HCT116 (cell line): ENCODE measurements around the gene CNDP1. TPM values are rescaled to one million over a fixed set of nuclear protein-coding genes. Genes with fewer than 3 reads are reported as not detected.

Experiments
- ATAC-seq: fragments of 200-7000 bp; cut with Tn5 transposase; 2 replicates; pipeline ENCODE4 v1.9.1; 2020; ENCODE audit warnings: mild to moderate bottlenecking, moderate library complexity
- BruUV-seq: library from RNA; stranded (reverse); fragments of 400-500 nt; replicated peaks from 2 replicates; lab custom pipeline; 2021; lab: Mats Ljungman, UMichigan
- CTCF ChIA-PET: fragments of 300-600 bp; sonication (Branson Sonifier 250); formaldehyde crosslinking; loops from one replicate; lab custom pipeline; 2021; ENCODE audit warnings: antibody characterized with exemption; lab: Charles Lee
- POLR2A ChIA-PET: fragments of 300-600, 350-600 bp; sonication (Branson Sonifier 250); formaldehyde crosslinking; loops from one replicate; lab custom pipeline; 2021; ENCODE audit warnings: antibody characterized with exemption; lab: Charles Lee
- RAD21 ChIA-PET, 2 experiments: fragments of 300-600 bp; sonication (Branson Sonifier 250); formaldehyde crosslinking; loops; one replicate each; lab custom pipeline; 2023; ENCODE audit warnings: low total read pairs in 2 of 2; ENCODE audit not compliant: uncharacterized antibody in 2 of 2, unreplicated experiment in 2 of 2, low non-redundant PET in 1 of 2; lab: Charles Lee
- DNase-seq: peaks from one replicate; pipeline ENCODE4 v3.0.0-alpha.2; 2010; ENCODE audit warnings: low read depth, low spot score
- H2AFZ ChIP-seq: fragments of 200-600 bp; shearing (Covaris generic), sonication (generic); 2 replicates; pipeline ENCODE4 v1.6.1; 2017; ENCODE audit warnings: low read depth, mixed run types, mixed read lengths, antibody characterized with exemption, low read length; ENCODE audit not compliant: poor library complexity, severe bottlenecking
- H3K27ac ChIP-seq: 2 replicates; pipeline ENCODE4 v1.5.1; 2012; ENCODE audit warnings: low read depth, low read length
- H3K27me3 ChIP-seq: fragments of 200-600 bp; sonication (generic); 2 replicates; pipeline ENCODE4 v1.6.1; 2016; ENCODE audit warnings: mixed run types, low read length, mixed read lengths; ENCODE audit not compliant: insufficient read depth
- H3K36me3 ChIP-seq, 2 experiments: fragments of 200-500 bp in 1 of 2; fragments of 200-600 bp in 1 of 2; sonication (Bioruptor generic) in 1 of 2; sonication (generic) in 1 of 2; 2 replicates each; pipeline versions ENCODE4 v1.5.1 to v1.6.1; 2014 to 2016; ENCODE audit warnings: low read length in 2 of 2, inconsistent platforms in 1 of 2, mixed read lengths in 1 of 2, mixed run types in 1 of 2; ENCODE audit not compliant: insufficient read depth in 2 of 2, control insufficient read depth in 1 of 2
- H3K4me1 ChIP-seq, 2 experiments: fragments of 200-600 bp in 1 of 2; sonication (generic) in 1 of 2; 2 replicates each; pipeline versions ENCODE4 v1.5.1 to v1.6.1; 2012 to 2017; ENCODE audit warnings: low read length in 2 of 2, inconsistent platforms in 1 of 2, mild to moderate bottlenecking in 1 of 2, mixed read lengths in 1 of 2, mixed run types in 1 of 2, moderate library complexity in 1 of 2; ENCODE audit not compliant: insufficient read depth in 2 of 2, control insufficient read depth in 1 of 2
- H3K4me2 ChIP-seq: fragments of 200-600 bp; sonication (generic); 2 replicates; pipeline ENCODE4 v1.6.1; 2017; ENCODE audit warnings: mixed run types, low read length, mixed read lengths
- H3K4me3 ChIP-seq, 2 experiments: fragments of 200-600 bp in 1 of 2; sonication (generic) in 1 of 2; replicated peaks in 1 of 2; 2 replicates each; pipeline ENCODE4 v1.5.1; 2011 to 2016; ENCODE audit warnings: low read length in 2 of 2, control low read depth in 1 of 2, low read depth in 1 of 2, mild to moderate bottlenecking in 1 of 2, mixed read lengths in 1 of 2, mixed run types in 1 of 2
- H3K79me2 ChIP-seq: fragments of 200-600 bp; sonication (generic); 2 replicates; pipeline ENCODE4 v1.6.1; 2017; ENCODE audit warnings: mild to moderate bottlenecking, mixed run types, low read length, moderate library complexity, mixed read lengths; ENCODE audit not compliant: insufficient read depth
- H3K9ac ChIP-seq: fragments of 200-600 bp; sonication (generic); 2 replicates; pipeline ENCODE4 v1.6.1; 2016; ENCODE audit warnings: low read length, mixed read lengths
- H3K9me2 ChIP-seq: fragments of 200-600 bp; sonication (generic), shearing (Covaris generic); 2 replicates; pipeline ENCODE4 v1.6.1; 2017; ENCODE audit warnings: mixed run types, mild to moderate bottlenecking, moderate library complexity; ENCODE audit not compliant: insufficient read depth
- H3K9me3 ChIP-seq, 2 experiments: fragments of 200-500 bp in 1 of 2; fragments of 200-600 bp in 1 of 2; sonication (Bioruptor generic) in 1 of 2; sonication (generic) in 1 of 2; 2 replicates each; pipeline ENCODE4 v1.6.1; 2014 to 2017; ENCODE audit warnings: low read length in 2 of 2, mixed read lengths in 2 of 2, inconsistent platforms in 1 of 2, low read depth in 1 of 2, mild to moderate bottlenecking in 1 of 2, mixed run types in 1 of 2, moderate library complexity in 1 of 2; ENCODE audit not compliant: control insufficient read depth in 1 of 2, insufficient read depth in 1 of 2
- H4K20me1 ChIP-seq: fragments of 200-600 bp; sonication (generic), shearing (Covaris generic); 2 replicates; pipeline ENCODE4 v1.6.1; 2017; ENCODE audit warnings: mixed run types, mild to moderate bottlenecking, moderate library complexity; ENCODE audit not compliant: insufficient read depth
- ATF3 ChIP-seq: IDR thresholded peaks from 2 replicates; pipeline ENCODE4 v1.6.1; 2012
- CBX3 ChIP-seq: IDR thresholded peaks from 2 replicates; pipeline ENCODE4 v1.6.1; 2012; ENCODE audit warnings: low read depth
- CTCF ChIP-seq, 3 experiments: fragments of 200-600 bp in 1 of 3; sonication (generic) in 1 of 3; IDR thresholded peaks in 2 of 3; conservative IDR thresholded peaks in 1 of 3; 2 replicates each; pipeline ENCODE4 v1.5.1; 2012 to 2017; ENCODE audit warnings: low read depth in 2 of 3, low read length in 2 of 3, antibody characterized with exemption in 1 of 3, borderline replicate concordance in 1 of 3, control low read depth in 1 of 3, mild to moderate bottlenecking in 1 of 3, mixed read lengths in 1 of 3, mixed run types in 1 of 3, moderate library complexity in 1 of 3; ENCODE audit not compliant: insufficient read depth in 1 of 3
- EGR1 ChIP-seq: IDR thresholded peaks from 2 replicates; pipeline ENCODE4 v1.6.1; 2012; ENCODE audit warnings: low read depth
- ELF1 ChIP-seq: IDR thresholded peaks from 2 replicates; pipeline ENCODE4 v1.6.1; 2012; ENCODE audit warnings: low read depth, borderline replicate concordance
- EZH2phosphoT487 ChIP-seq: fragments of 200-600 bp; IDR thresholded peaks from 2 replicates; pipeline ENCODE4 v1.6.1; 2018; ENCODE audit warnings: antibody characterized with exemption, borderline replicate concordance
- FOSL1 ChIP-seq: IDR thresholded peaks from 2 replicates; pipeline ENCODE4 v1.6.1; 2012; ENCODE audit warnings: low read depth
- JUND ChIP-seq: IDR thresholded peaks from 2 replicates; pipeline ENCODE4 v1.6.1; 2012
- REST ChIP-seq: IDR thresholded peaks from 2 replicates; pipeline ENCODE4 v1.6.1; 2012; ENCODE audit warnings: low read depth
- SIN3A ChIP-seq: IDR thresholded peaks from 2 replicates; pipeline ENCODE4 v1.6.1; 2012; ENCODE audit warnings: low read depth
- SP1 ChIP-seq: IDR thresholded peaks from 2 replicates; pipeline ENCODE4 v1.6.1; 2012; ENCODE audit warnings: low read depth
- SRF ChIP-seq: IDR thresholded peaks from 2 replicates; pipeline ENCODE4 v1.6.1; 2012; ENCODE audit warnings: low read depth
- YY1 ChIP-seq: IDR thresholded peaks from 2 replicates; pipeline ENCODE4 v1.6.1; 2011; ENCODE audit warnings: low read length, low read depth, moderate library complexity, mild to moderate bottlenecking; ENCODE audit not compliant: insufficient replicate concordance; ENCODE audit errors: extremely low read depth
- ZFX ChIP-seq: fragments of 450-650 bp; IDR thresholded peaks from 2 replicates; pipeline ENCODE4 v1.6.1; 2017
- ZNF274 ChIP-seq: fragments of 200-500 bp; sonication (Bioruptor generic); IDR thresholded peaks from 2 replicates; pipeline ENCODE4 v1.6.1; 2014; ENCODE audit warnings: mild to moderate bottlenecking, low read depth, low read length, inconsistent platforms
- intact Hi-C: fragments of 100-400 bp; cut with micrococcal nuclease; formaldehyde crosslinking; loops from 2 replicates; pipeline ENCODE4 v1.10.0; 2022
- total RNA-seq: library from RNA; stranded (reverse); gene quantifications from one replicate; pipeline ENCODE4 v1.2.1, GENCODE V29; 2021; ENCODE audit not compliant: unreplicated experiment

Gene CNDP1
- total RNA-seq, 1 experiment from 2014 or later: not detected

- intact Hi-C loops: loop anchor here (10.0 kb wide), 1 partner anchor 1100 kb away; no protein-coding TSS in a partner anchor
- TF ChIP-seq EGR1 (no peak), ATF3 (no peak), ZNF274 (no peak), JUND (no peak), SIN3A (no peak), SP1 (no peak), ZFX (no peak), FOSL1 (no peak), YY1 (no peak), ELF1 (no peak), EZH2phosphoT487 (no peak), SRF (no peak), REST (no peak), CBX3 (no peak), CTCF (IDR thresholded peaks at IDR 0.05 in 2 of 3, conservative IDR thresholded peaks at IDR 0.05 in 1 of 3; ENCODE audit: borderline replicate concordance in 1 of 3, insufficient read depth in 1 of 3, low read depth in 2 of 3, low read length in 2 of 3) (no peak)
- TF ChIP-seq, all 23 proteins: peak for 0
These were observed 90.9 kb downstream of the CNDP1 start for GRCh38 chr18:74625157-74625556.

More at GRCh38 chr18:74625157-74625556, 90.9 kb downstream of the CNDP1 start:
- Histone ChIP-seq H2AFZ (no peak overlapping the region), H3K4me1 (no peaks in the 10 kb centered on the region), H3K27ac (no peak overlapping the region), H3K79me2 (0 out of 2 replicates have a peak, but pooled peaks cover 4% of the 10 kb centered on the region), H3K36me3 (no peaks in the 10 kb centered on the region), H3K27me3 (no peaks in the 10 kb centered on the region), H3K9ac (no peak overlapping the region), H3K9me3 (no peaks in the 10 kb centered on the region), H3K9me2 (no peaks in the 10 kb centered on the region), H4K20me1 (no peaks in the 10 kb centered on the region), H3K4me2 (no peak overlapping the region), H3K4me3 (no peak overlapping the region)
- ChIA-PET RAD21 (no interaction called here), POLR2A (no interaction called here), CTCF (no interaction called here)
- ATAC-seq: no peak
- no peak for DNase-seq
- no TSS peak for BruUV-seq
